ENCODE results near the gene AKNAD1.
A peak's percentile ranks its signal among the peaks of the same experiment; 100 is the strongest.

Gene AKNAD1

DNA sequence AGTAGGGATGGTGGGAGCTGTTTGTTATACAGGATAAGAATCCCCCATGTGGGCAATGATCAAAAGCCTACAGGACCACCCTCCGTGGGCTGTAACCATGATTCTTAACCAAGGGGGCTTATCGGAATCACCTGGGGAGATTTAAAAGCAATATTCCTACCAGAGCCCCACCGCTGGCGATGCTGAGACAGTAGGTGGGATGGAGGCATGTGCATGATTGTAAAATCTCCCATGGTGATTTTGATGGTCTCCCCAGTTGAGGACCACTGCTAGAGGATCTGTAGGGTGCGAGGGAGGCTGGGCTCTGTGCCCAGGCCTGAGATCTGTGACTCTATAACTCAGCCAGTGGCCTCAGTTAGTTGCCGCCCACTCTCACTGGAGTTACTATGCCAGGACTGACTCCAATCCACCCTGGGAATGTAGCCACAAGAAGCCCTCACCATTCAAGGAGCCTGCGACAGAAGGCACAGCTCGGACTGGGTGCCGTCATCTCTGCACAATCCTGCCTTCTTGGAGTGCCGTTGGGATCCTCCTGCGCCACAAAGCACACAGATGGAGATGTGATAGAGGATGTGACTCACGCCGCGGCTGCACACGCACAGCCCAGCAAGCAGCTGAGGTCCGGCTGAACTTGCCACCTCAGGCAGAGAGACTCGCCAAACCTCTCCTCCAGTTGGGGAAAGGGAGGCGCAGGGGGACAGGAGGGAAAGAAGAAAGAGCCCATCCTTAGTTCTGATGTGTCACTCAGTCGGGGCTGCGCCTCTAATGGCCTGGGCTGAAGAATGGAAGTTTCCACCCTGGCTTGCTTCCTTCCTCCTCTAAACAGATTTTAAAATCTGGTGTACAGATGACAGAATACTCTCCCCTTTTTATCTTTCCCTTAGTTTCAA, 26.5 kb downstream of the AKNAD1 start:
- H3K4me3 ChIP-seq (ENCODE audit: low read depth, low read length): peak overlapping the region; percentile 43
- peak; percentile 89 for DNase-seq (ENCODE audit: low read depth)
- TF ChIP-seq, protein P1, sequence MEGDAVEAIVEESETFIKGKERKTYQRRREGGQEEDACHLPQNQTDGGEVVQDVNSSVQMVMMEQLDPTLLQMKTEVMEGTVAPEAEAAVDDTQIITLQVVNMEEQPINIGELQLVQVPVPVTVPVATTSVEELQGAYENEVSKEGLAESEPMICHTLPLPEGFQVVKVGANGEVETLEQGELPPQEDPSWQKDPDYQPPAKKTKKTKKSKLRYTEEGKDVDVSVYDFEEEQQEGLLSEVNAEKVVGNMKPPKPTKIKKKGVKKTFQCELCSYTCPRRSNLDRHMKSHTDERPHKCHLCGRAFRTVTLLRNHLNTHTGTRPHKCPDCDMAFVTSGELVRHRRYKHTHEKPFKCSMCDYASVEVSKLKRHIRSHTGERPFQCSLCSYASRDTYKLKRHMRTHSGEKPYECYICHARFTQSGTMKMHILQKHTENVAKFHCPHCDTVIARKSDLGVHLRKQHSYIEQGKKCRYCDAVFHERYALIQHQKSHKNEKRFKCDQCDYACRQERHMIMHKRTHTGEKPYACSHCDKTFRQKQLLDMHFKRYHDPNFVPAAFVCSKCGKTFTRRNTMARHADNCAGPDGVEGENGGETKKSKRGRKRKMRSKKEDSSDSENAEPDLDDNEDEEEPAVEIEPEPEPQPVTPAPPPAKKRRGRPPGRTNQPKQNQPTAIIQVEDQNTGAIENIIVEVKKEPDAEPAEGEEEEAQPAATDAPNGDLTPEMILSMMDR (conservative IDR thresholded peaks at IDR 0.05; ENCODE audit: low read depth, low read length): no peak

DNA sequence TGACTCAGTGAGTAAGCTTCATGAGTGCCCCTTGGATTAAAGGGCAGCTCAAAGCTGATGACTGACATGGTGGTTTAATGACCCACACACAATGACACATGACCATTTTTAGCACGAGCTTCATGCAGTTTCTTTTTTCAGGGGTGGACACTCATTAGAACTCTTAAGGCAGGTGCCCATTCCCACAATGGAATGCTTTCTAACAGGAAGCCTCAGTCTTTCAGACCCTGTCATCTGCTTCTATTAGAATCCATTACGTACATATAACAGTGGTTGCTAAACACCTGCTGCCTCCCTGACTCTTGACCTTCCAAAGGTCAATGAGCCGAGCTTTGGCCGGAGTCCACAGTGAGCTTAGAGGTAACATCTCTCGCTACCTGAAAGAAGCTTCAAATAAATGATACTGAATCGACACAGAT, 27.4 kb downstream of the AKNAD1 start:
- H3K4me3 ChIP-seq (ENCODE audit: low read depth, low read length): no peak overlapping the region
- TF ChIP-seq, protein P1 (conservative IDR thresholded peaks at IDR 0.05; ENCODE audit: low read depth, low read length): no peak
- DNase-seq (ENCODE audit: low read depth): no peak

DNA sequence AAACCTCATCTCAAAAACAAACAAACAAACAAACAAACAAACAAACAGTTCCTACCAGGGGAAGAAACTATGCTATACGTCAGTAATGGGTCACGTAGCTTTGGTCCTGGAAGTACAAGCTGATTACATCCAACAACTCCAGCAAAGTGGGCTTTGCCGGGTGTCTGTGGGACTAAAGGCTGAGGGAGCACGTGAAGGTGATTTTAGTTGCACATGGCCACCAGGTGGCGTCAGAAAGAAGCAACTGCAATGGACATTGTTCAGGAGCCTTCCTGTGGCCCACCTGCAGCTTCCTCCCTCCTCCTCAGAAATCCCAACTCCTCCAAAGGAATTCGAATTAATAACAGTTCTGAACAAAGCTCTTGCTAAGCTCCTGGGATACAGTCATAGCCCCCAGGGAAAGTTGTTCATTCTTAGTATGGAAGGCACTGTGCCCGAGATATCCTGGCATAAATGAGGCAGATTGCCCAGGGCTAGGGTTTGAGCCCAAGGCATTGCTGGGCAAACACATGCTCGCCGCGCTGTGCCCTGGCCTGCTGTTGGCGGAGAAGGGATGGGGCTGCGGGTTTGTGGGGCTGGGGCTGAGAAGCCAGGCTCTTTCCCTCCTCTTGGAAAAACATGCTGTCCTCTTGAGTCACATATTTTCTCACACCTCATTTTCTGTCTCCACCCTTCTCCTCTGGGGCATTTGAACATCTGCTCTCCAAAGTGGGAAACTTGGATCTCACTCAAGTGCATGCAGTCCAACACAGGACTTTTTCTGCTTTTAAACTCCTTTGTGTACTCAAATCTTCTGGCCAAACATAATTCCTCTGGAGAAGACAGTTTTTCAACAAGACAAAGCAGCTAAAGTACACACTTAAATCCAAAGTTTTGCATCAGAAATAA, 28.6 kb downstream of the AKNAD1 start:
- TF ChIP-seq, protein P1 (conservative IDR thresholded peaks at IDR 0.05; ENCODE audit: low read depth, low read length): peak; percentile 85
- H3K4me3 ChIP-seq (ENCODE audit: low read depth, low read length): no peak overlapping the region
- peak; percentile 89 for DNase-seq (ENCODE audit: low read depth)

DNA sequence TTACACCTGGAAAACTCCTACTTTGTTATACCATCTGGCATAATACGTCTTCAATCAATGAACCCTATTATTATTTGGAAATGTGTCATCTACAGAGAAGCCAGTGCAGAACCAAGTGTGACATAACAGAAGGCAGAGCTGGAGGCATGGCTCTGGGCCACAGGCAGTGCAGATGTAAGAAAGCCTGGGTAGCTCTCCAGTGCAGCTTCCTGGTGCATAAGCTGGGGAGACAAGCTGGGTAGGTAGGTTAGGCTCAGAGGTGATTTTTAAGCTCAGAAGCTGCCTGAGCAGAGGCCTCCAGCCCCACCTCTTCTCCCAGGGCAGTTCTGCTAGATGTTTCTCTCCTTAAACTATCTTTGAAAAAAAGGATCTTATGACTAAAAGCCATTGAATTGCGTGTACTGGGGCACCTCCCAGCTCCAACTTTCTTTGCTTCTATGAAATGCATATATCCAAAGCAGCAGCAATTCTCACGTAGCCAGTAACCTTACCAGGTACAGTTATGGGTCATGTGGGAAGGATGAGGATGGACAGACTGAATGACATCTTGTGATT, 30.7 kb downstream of the AKNAD1 start:
- DNase-seq (ENCODE audit: low read depth): no peak
- TF ChIP-seq, protein P1 (conservative IDR thresholded peaks at IDR 0.05; ENCODE audit: low read depth, low read length): no peak
- H3K4me3 ChIP-seq (ENCODE audit: low read depth, low read length): no peak overlapping the region

DNA sequence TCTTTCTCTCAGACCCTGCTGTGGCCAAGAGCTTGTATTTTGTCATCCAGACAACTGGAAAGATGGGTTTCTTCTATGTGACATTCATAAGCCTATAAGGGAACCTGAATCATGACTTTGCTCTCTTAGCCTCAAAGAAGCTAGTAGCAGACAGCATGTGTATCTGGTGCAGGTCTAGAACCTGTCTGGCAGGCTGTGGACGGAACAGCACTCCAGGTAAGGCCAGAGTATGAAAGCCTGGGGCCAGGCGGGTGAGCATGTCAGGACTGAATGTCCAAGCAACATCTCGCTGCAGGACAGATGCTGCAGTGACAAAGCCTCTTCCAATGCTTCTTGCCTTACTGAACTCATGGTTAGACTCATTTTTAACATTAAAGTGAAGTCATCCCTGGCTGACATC, 32.8 kb downstream of the AKNAD1 start:
- H3K4me3 ChIP-seq (ENCODE audit: low read depth, low read length): no peak overlapping the region
- TF ChIP-seq, protein P1 (conservative IDR thresholded peaks at IDR 0.05; ENCODE audit: low read depth, low read length): no peak

DNA sequence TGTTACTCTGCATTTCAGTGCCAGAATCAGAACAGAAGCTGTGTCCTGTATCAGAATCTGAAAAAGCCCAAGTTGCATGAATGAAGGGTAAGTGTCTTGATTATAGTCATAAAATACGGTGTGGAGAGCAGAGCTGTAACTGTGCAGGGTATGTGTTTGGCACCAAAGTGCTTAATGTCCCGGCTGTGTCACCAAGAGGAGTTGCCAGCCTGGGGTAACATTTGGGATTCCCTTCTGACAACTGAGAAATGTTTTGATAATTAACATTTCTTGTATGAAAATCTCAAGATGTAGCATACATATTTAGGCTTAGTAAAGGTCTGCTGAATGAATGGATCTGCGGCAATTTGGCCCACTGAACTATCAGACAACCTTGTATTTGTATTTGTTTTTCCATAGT, 33.3 kb downstream of the AKNAD1 start:
- no peak overlapping the region for H3K4me3 ChIP-seq (ENCODE audit: low read depth, low read length)
- TF ChIP-seq, protein P1 (conservative IDR thresholded peaks at IDR 0.05; ENCODE audit: low read depth, low read length): no peak
- DNase-seq (ENCODE audit: low read depth): no peak

More for the DNA sequence above, 32.8 kb downstream of the AKNAD1 start:
- no peak for DNase-seq (ENCODE audit: low read depth)
